ENCODE measurements around the gene CSTF1.

CSTF1 gene

GRCh38 chr20:56368351-56369134 is 23.9 kb upstream of the CSTF1 start:
- DNase-seq (ENCODE audit: insufficient read length, low spot score), result no peak
- FAIRE-seq, result no peak
- TF ChIP-seq CTCF (IDR thresholded peaks at IDR 0.05; ENCODE audit: insufficient read depth, missing control alignments), result no peak

- no peak for TF ChIP-seq CTCF (IDR thresholded peaks at IDR 0.05; ENCODE audit: insufficient read depth, missing control alignments)
- no peak for FAIRE-seq
- DNase-seq (ENCODE audit: insufficient read length, low spot score), result no peak
Measured at GRCh38 chr20:56369179-56369578, 23.3 kb upstream of the CSTF1 start.

DNA sequence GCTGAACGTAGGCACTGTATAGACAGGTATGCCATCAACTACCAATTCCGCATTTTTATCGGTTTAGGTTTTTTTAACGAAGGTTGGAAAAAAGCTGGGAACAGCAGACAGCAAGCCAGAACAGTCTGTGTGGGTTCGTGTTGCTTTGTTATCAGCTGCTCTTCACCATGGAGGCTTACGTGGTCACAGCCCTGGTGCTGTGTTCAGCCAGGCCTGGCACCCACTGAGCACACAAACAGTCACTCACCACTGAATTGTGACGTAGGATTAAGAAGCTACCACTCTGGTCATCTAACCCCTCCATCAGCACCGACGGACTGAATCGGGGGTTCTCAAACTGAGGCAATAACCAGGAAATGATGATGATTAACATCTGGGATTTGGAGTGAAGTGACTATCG is 20.5 kb upstream of the CSTF1 start:
- no peak for TF ChIP-seq CTCF (IDR thresholded peaks at IDR 0.05; ENCODE audit: insufficient read depth, missing control alignments)
- FAIRE-seq, result no peak
- DNase-seq (ENCODE audit: insufficient read length, low spot score), result no peak

- DNase-seq (ENCODE audit: insufficient read length, low spot score) (no peak), FAIRE-seq (no peak)
- TF ChIP-seq CTCF (IDR thresholded peaks at IDR 0.05; ENCODE audit: insufficient read depth, missing control alignments), result no peak
Measured at GRCh38 chr20:56372850-56373249, 19.6 kb upstream of the CSTF1 start.

GRCh38 chr20:56373942-56374341 is 18.5 kb upstream of the CSTF1 start:
- FAIRE-seq, result no peak
- no peak for DNase-seq (ENCODE audit: insufficient read length, low spot score)
- no peak for TF ChIP-seq CTCF (IDR thresholded peaks at IDR 0.05; ENCODE audit: insufficient read depth, missing control alignments)

GRCh38 chr20:56376331-56376730 is 16.1 kb upstream of the CSTF1 start:
- no peak for TF ChIP-seq CTCF (IDR thresholded peaks at IDR 0.05; ENCODE audit: insufficient read depth, missing control alignments)
- FAIRE-seq, result no peak
- no peak for DNase-seq (ENCODE audit: insufficient read length, low spot score)

- DNase-seq (ENCODE audit: insufficient read length, low spot score), result no peak
- TF ChIP-seq CTCF (IDR thresholded peaks at IDR 0.05; ENCODE audit: insufficient read depth, missing control alignments), result no peak
- FAIRE-seq, result no peak
Measured at GRCh38 chr20:56378386-56378785, 14.1 kb upstream of the CSTF1 start.
